AG10803 (cell line): ENCODE measurements around the gene TRIM2.

Experiments
- DNase-seq: peaks from one replicate; pipeline ENCODE4 v3.0.0; 2010; ENCODE audit warnings: low read depth
- H3K4me3 ChIP-seq: 2 replicates; pipeline ENCODE4 v1.5.1; 2011; ENCODE audit warnings: mild to moderate bottlenecking, low read length, control low read depth
- CTCF ChIP-seq: conservative IDR thresholded peaks from 2 replicates; pipeline ENCODE4 v1.5.1; 2011; ENCODE audit warnings: mild to moderate bottlenecking, low read length, control low read depth, inconsistent platforms

Gene TRIM2

GRCh38 chr4:153369021-153369420 lies 164.8 kb downstream of the TRIM2 start:
- DNase-seq: no peak
- no peak for TF ChIP-seq CTCF
- no peak overlapping the region for H3K4me3 ChIP-seq

- H3K4me3 ChIP-seq: no peak overlapping the region
- no peak for TF ChIP-seq CTCF
- no peak for DNase-seq
Measured at GRCh38 chr4:153371701-153372234, 167.5 kb downstream of the TRIM2 start.

- DNase-seq: no peak
- no peak for TF ChIP-seq CTCF
- H3K4me3 ChIP-seq: no peak overlapping the region
Measured at GRCh38 chr4:153372967-153373562, 168.8 kb downstream of the TRIM2 start.

- no peak overlapping the region for H3K4me3 ChIP-seq
- no peak for TF ChIP-seq CTCF
- peak; percentile 83 for DNase-seq
Measured at GRCh38 chr4:153374442-153374841, 170.2 kb downstream of the TRIM2 start.

- no peak overlapping the region for H3K4me3 ChIP-seq
- no peak for TF ChIP-seq CTCF
- DNase-seq: peak; percentile 21
Measured at GRCh38 chr4:153375303-153375702, 171.1 kb downstream of the TRIM2 start.

GRCh38 chr4:153383131-153383530 lies 178.9 kb downstream of the TRIM2 start:
- peak; percentile 28 for DNase-seq
- TF ChIP-seq CTCF: no peak

GRCh38 chr4:153384160-153384559 lies 179.9 kb downstream of the TRIM2 start:
- H3K4me3 ChIP-seq: no peak overlapping the region
- no peak for DNase-seq
- no peak for TF ChIP-seq CTCF

More at GRCh38 chr4:153383131-153383530, 178.9 kb downstream of the TRIM2 start:
- H3K4me3 ChIP-seq: no peak overlapping the region
